Cardiac fibroblast (primary cell): ENCODE results near the gene PDCD4.

Experiments used
- DNase-seq, 2 donors: peaks; one replicate each; pipeline versions ENCODE4 v3.0.0 to v3.0.0-alpha.2; 2010; ENCODE audit warnings: low read depth in 2 of 2
- H3K4me3 ChIP-seq, 2 donors: replicated peaks in 1 of 2; 1 replicate in 1 of 2; 2 replicates in 1 of 2; pipeline ENCODE4 v1.5.1; 2011; ENCODE audit warnings: low read depth in 2 of 2, low read length in 2 of 2, mild to moderate bottlenecking in 2 of 2, moderate library complexity in 1 of 2
- TF ChIP-seq, protein P1 (sequence below): IDR thresholded peaks from one replicate; pipeline ENCODE4 v1.5.1; 2011; ENCODE audit warnings: low read depth, mild to moderate bottlenecking, low read length, inconsistent platforms

The PDCD4 gene

DNA sequence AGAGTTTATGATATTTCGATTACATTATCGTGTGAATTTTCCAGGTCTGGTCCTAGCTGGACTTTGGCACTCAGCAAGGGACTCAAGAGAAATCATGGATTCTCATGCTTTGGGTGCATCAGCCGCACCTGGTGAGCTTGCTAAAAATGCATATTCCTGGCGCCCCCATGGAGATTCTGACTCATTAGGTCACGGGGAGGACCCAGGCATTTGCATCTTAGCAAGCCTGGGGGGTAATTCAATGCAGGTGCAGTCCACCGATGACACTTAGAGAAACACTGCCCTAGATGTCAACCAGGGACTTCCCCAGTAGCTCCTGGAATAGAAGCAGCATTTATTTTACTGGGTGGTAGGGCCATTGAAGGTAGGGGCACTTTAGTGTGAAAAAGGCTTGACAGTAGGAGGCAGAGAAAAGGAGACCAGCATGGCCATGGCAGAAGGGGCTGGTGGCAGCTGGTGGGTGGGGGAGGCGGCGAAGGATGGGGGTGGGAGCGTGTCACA is 29.9 kb upstream of the PDCD4 start:
- DNase-seq, result no peak
- TF ChIP-seq, protein P1, sequence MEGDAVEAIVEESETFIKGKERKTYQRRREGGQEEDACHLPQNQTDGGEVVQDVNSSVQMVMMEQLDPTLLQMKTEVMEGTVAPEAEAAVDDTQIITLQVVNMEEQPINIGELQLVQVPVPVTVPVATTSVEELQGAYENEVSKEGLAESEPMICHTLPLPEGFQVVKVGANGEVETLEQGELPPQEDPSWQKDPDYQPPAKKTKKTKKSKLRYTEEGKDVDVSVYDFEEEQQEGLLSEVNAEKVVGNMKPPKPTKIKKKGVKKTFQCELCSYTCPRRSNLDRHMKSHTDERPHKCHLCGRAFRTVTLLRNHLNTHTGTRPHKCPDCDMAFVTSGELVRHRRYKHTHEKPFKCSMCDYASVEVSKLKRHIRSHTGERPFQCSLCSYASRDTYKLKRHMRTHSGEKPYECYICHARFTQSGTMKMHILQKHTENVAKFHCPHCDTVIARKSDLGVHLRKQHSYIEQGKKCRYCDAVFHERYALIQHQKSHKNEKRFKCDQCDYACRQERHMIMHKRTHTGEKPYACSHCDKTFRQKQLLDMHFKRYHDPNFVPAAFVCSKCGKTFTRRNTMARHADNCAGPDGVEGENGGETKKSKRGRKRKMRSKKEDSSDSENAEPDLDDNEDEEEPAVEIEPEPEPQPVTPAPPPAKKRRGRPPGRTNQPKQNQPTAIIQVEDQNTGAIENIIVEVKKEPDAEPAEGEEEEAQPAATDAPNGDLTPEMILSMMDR, result no peak
- no peak overlapping the region for H3K4me3 ChIP-seq

DNA sequence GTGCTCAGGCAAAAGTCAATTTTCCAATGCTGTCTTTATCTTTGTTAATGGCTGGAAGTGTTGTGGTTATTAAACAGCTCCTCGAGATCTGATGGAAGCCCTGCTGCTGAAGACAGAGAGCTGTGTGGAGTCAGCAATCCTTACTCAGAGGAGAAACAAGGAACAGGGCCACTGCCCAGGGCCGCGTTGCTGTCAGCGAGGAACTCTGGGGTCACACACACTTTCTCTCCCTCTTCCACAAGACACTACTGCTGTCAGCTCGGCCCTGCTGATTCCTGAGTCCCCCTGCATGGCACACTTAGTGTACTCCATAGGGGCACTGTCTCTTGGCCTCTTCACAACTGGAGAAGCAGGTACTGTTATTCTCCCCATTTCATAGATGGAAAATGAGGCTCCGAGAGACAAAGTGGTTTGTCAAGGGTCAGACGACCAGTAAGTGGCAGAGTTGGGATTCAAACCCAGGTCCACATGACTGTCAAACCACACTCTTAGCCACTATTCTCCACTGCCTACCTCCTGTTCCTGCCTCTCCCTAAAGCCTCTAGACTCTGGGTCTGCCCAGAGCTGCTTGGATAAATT is 29.3 kb upstream of the PDCD4 start:
- no peak for DNase-seq
- H3K4me3 ChIP-seq, result no peak overlapping the region
- TF ChIP-seq, protein P1, result no peak

DNA sequence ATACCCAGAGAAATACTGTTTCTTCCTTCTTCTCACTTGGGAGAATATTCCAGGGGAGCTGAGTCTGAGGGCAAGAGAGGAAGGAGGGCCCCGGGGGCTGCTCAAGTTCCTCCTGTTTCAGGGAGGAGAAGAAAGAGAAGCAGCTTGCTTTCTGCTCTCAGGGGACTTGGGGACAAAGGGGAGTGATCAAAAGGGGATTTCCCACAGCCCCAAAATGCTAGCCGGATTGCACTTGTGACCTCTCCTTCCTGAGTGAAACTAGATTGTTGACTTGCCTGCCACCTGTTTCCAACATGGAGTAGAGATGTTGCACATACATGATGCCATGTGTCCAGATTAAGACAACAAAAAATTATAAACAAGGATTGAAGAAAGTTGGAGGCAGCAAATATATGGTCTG is 28.7 kb upstream of the PDCD4 start:
- H3K4me3 ChIP-seq, result no peak overlapping the region
- DNase-seq, result no peak
- TF ChIP-seq, protein P1, result no peak

- H3K4me3 ChIP-seq, result no peak overlapping the region
- TF ChIP-seq, protein P1, result no peak
- no peak for DNase-seq
Observed at GRCh38 chr10:110843796-110844616, 27.7 kb upstream of the PDCD4 start.

DNA sequence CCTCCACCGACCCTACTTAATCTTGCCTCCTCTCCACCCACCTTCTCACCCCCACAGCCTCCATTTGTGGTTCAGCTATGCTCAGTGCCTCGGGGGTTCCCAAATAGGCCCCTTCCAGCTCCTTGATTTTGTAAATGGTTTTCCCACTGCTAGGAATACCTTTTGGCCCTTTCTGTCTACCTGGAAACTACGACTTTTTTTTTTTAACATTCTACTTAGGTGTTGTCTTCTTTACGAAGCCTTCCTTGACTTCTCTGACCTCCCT is 27.2 kb upstream of the PDCD4 start:
- TF ChIP-seq, protein P1, result no peak
- no peak overlapping the region for H3K4me3 ChIP-seq
- DNase-seq, result no peak

DNA sequence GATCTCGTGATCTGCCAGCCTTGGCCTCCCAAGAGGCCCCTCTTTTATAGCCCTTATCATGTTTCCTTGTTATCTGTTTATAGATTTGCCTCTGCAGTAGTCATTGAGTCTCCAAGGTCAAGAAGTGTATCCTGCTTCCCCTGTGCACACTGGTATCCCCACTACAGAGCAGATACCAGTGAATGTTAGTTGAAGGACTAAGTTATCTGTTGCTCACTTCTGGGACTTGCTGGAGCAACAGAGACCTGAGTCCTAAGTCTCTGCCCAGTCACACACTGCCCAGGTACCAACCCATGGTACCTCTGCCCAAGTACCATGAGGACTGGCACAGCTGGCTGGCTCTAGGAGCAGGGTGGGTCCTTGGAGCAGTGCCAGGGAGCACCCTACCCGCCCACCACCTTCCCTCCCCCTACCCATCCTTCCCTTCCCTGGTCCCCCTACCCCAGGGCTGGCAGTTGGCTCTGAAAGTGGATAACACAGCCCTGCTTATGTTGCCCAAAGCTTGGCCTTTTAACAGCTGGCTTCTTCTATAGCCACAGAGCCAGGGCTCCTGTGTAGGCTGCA is 26.5 kb upstream of the PDCD4 start:
- DNase-seq, result no peak
- no peak overlapping the region for H3K4me3 ChIP-seq
- TF ChIP-seq, protein P1, result no peak
